ENCODE measurements around the gene DOCK10. TPM values are rescaled to one million over a fixed set of nuclear protein-coding genes. Genes with fewer than 3 reads are reported as not detected.

The DOCK10 gene
- total and polyA plus RNA-seq, 2 donors (not counting 1 experiment from before 2014, with no cell fraction given), result 49.5 to 139 TPM

DNA sequence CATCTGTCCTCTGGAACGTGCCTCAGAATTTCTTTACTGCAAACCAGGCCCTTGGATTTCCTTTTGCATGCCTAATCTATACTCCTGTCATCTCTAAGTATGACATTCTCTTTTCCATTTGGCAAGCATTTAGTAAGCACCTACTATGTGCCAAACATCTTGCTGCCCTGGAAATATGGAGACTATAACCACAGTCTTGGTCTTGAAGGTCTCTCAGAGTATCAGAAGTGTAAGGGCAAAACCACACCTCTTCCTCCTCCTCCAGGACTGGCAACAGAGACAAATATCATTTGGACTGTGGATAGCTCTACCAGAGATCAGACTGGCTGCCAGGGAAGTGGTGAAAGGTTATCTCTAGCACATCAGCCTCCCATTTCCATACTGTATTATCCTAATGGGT, 11.4 kb downstream of the DOCK10 start:
- peaks cover 32% of the 10 kb centered on the region for H4K20me1 ChIP-seq (ENCODE audit: control insufficient read depth, insufficient read depth, low read length, poor library complexity, severe bottlenecking)
- no peaks in the 10 kb centered on the region for H3K9me3 ChIP-seq (ENCODE audit: control extremely low read depth in 1 of 3, control insufficient read depth in 2 of 3, insufficient read depth in 1 of 3, low read length in 2 of 3)
- peaks cover 0 to 3% of the 10 kb centered on the region in 2 experiments for H3K36me3 ChIP-seq (replicated peaks in 1 of 2; ENCODE audit: control extremely low read depth in 1 of 2, control insufficient read depth in 1 of 2, extremely low read depth in 1 of 2, insufficient read depth in 2 of 2, low read length in 1 of 2)
- no peak for TF ChIP-seq EZH2 (IDR thresholded peaks at IDR 0.05; ENCODE audit: borderline replicate concordance, insufficient read depth, low read depth, low read length, poor library complexity, severe bottlenecking)
- TF ChIP-seq, protein P1, sequence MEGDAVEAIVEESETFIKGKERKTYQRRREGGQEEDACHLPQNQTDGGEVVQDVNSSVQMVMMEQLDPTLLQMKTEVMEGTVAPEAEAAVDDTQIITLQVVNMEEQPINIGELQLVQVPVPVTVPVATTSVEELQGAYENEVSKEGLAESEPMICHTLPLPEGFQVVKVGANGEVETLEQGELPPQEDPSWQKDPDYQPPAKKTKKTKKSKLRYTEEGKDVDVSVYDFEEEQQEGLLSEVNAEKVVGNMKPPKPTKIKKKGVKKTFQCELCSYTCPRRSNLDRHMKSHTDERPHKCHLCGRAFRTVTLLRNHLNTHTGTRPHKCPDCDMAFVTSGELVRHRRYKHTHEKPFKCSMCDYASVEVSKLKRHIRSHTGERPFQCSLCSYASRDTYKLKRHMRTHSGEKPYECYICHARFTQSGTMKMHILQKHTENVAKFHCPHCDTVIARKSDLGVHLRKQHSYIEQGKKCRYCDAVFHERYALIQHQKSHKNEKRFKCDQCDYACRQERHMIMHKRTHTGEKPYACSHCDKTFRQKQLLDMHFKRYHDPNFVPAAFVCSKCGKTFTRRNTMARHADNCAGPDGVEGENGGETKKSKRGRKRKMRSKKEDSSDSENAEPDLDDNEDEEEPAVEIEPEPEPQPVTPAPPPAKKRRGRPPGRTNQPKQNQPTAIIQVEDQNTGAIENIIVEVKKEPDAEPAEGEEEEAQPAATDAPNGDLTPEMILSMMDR (IDR thresholded peaks at IDR 0.05), result no peak
- intact Hi-C loops (cut with micrococcal nuclease), result no loop called here
- no peak overlapping the region for H2AFZ ChIP-seq (ENCODE audit: insufficient read depth, low read depth, low read length, poor library complexity, severe bottlenecking)
- H3K4me3 ChIP-seq (ENCODE audit: control extremely low read depth in 1 of 5, extremely low read depth in 1 of 5, insufficient read depth in 1 of 5, low read depth in 2 of 5, low read length in 4 of 5), result no peak overlapping the region
- no peak overlapping the region for H3K27ac ChIP-seq (ENCODE audit: low read length in 2 of 2)
- no peak overlapping the region for H3K9ac ChIP-seq (ENCODE audit: low read length)
- peaks cover 14 to 16% of the 10 kb centered on the region in 2 donors for H3K4me1 ChIP-seq (ENCODE audit: control insufficient read depth in 2 of 2, insufficient read depth in 2 of 2, low read length in 2 of 2)
- Mint-ChIP-seq H3K27me3 (no peaks in the 10 kb centered on the region), H3K4me1 (peaks cover 42% of the 10 kb centered on the region), H3K4me3 (no peak overlapping the region), H3K27ac (no peak overlapping the region), H3K9me3 (ENCODE audit: insufficient read depth) (no peaks in the 10 kb centered on the region)
- H3K79me2 ChIP-seq (ENCODE audit: control insufficient read depth, insufficient read depth, low read length), result peaks cover 81% of the 10 kb centered on the region
- CTCF ChIA-PET, result no interaction called here
- POLR2A ChIA-PET, result no interaction called here
- ATAC-seq (ENCODE audit: low read depth) (no peak), DNase-seq (no peak)
- WGBS (ENCODE audit: insufficient coverage), result no CpG with 5 or more reads among the region's 1 CpG
- H3K4me2 ChIP-seq (replicated peaks; ENCODE audit: low read depth, low read length, poor library complexity, severe bottlenecking), result no peak overlapping the region
- no peaks in the 10 kb centered on the region for H3K27me3 ChIP-seq (replicated peaks in 1 of 4; ENCODE audit: control extremely low read depth in 1 of 4, control insufficient read depth in 3 of 4, insufficient read depth in 4 of 4, low read length in 3 of 4)

- DNase-seq, result no peak
- H3K4me1 ChIP-seq (ENCODE audit: control insufficient read depth in 2 of 2, insufficient read depth in 2 of 2, low read length in 2 of 2), result peaks cover 15 to 17% of the 10 kb centered on the region in 2 donors
- H3K4me3 Mint-ChIP-seq, result no peak overlapping the region
These were observed 12.1 kb downstream of the DOCK10 start for GRCh38 chr2:225030203-225030602.

More at GRCh38 chr2:225030203-225030602, 12.1 kb downstream of the DOCK10 start:
- no peak overlapping the region for H3K4me2 ChIP-seq (replicated peaks; ENCODE audit: low read depth, low read length, poor library complexity, severe bottlenecking)
- no peaks in the 10 kb centered on the region for H3K9me3 ChIP-seq (ENCODE audit: control extremely low read depth in 1 of 3, control insufficient read depth in 2 of 3, insufficient read depth in 1 of 3, low read length in 2 of 3)
- peaks cover 0 to 3% of the 10 kb centered on the region in 2 experiments for H3K36me3 ChIP-seq (replicated peaks in 1 of 2; ENCODE audit: control extremely low read depth in 1 of 2, control insufficient read depth in 1 of 2, extremely low read depth in 1 of 2, insufficient read depth in 2 of 2, low read length in 1 of 2)
- H3K79me2 ChIP-seq (ENCODE audit: control insufficient read depth, insufficient read depth, low read length), result peaks cover 82% of the 10 kb centered on the region
- TF ChIP-seq EZH2 (IDR thresholded peaks at IDR 0.05; ENCODE audit: borderline replicate concordance, insufficient read depth, low read depth, low read length, poor library complexity, severe bottlenecking), result no peak
- TF ChIP-seq, protein P1 (IDR thresholded peaks at IDR 0.05), result no peak
- no CpG with 5 or more reads among the region's 8 CpGs for WGBS (ENCODE audit: insufficient coverage)
- CTCF ChIA-PET, result interaction anchor here (0.6 kb wide), 1 partner anchor 62 kb away, joined by 3 read pairs; no protein-coding TSS in a partner anchor
- H2AFZ ChIP-seq (ENCODE audit: insufficient read depth, low read depth, low read length, poor library complexity, severe bottlenecking), result no peak overlapping the region
- no peak overlapping the region for H3K4me3 ChIP-seq (ENCODE audit: control extremely low read depth in 1 of 5, extremely low read depth in 1 of 5, insufficient read depth in 1 of 5, low read depth in 2 of 5, low read length in 4 of 5)
- no peak for ATAC-seq (ENCODE audit: low read depth)
- intact Hi-C loops (cut with micrococcal nuclease), result no loop called here
- H3K4me1 Mint-ChIP-seq, result peaks cover 43% of the 10 kb centered on the region
- no peaks in the 10 kb centered on the region for H3K27me3 Mint-ChIP-seq
- H3K9ac ChIP-seq (ENCODE audit: low read length), result no peak overlapping the region
- H3K27ac ChIP-seq (ENCODE audit: low read length in 2 of 2), result no peak overlapping the region
- H3K27ac Mint-ChIP-seq, result no peak overlapping the region
- peaks cover 38% of the 10 kb centered on the region for H4K20me1 ChIP-seq (ENCODE audit: control insufficient read depth, insufficient read depth, low read length, poor library complexity, severe bottlenecking)
- no peaks in the 10 kb centered on the region for H3K9me3 Mint-ChIP-seq (ENCODE audit: insufficient read depth)
- no peaks in the 10 kb centered on the region for H3K27me3 ChIP-seq (replicated peaks in 1 of 4; ENCODE audit: control extremely low read depth in 1 of 4, control insufficient read depth in 3 of 4, insufficient read depth in 4 of 4, low read length in 3 of 4)
- POLR2A ChIA-PET, result no interaction called here
